GM12864 (cell line): ENCODE measurements around the gene IKZF1.

Experiments
- DNase-seq: peaks from one replicate; pipeline ENCODE4 v3.0.0-alpha.2; 2011; ENCODE audit warnings: low read depth
- H3K4me3 ChIP-seq: 2 replicates; pipeline ENCODE4 v1.5.1; 2011; ENCODE audit warnings: mild to moderate bottlenecking, low read depth, low read length, control low read depth
- CTCF ChIP-seq: IDR thresholded peaks from 2 replicates; pipeline ENCODE4 v1.5.1; 2011; ENCODE audit warnings: low read depth, mild to moderate bottlenecking, moderate library complexity, low read length, control low read depth, inconsistent platforms; ENCODE audit errors: missing control alignments

Gene IKZF1

GRCh38 chr7:50399206-50399605, 94.7 kb downstream of the IKZF1 start:
- TF ChIP-seq CTCF: no peak
- DNase-seq: no peak
- H3K4me3 ChIP-seq: no peak overlapping the region

GRCh38 chr7:50399635-50400034, 95.1 kb downstream of the IKZF1 start:
- DNase-seq: no peak
- TF ChIP-seq CTCF: no peak
- H3K4me3 ChIP-seq: no peak overlapping the region

GRCh38 chr7:50400114-50400513, 95.6 kb downstream of the IKZF1 start:
- DNase-seq: no peak
- no peak overlapping the region for H3K4me3 ChIP-seq
- TF ChIP-seq CTCF: no peak

GRCh38 chr7:50404392-50404791, 99.9 kb downstream of the IKZF1 start:
- no peak overlapping the region for H3K4me3 ChIP-seq
- DNase-seq: no peak

GRCh38 chr7:50405221-50405620, 100.7 kb downstream of the IKZF1 start:
- DNase-seq: no peak
- TF ChIP-seq CTCF: no peak
- no peak overlapping the region for H3K4me3 ChIP-seq

More at GRCh38 chr7:50404392-50404791, 99.9 kb downstream of the IKZF1 start:
- peak; percentile 33 for TF ChIP-seq CTCF

- H3K4me3 ChIP-seq: no peak overlapping the region
- TF ChIP-seq CTCF: no peak
- DNase-seq: no peak
These were observed 102.4 kb downstream of the IKZF1 start for GRCh38 chr7:50406935-50407334.

- no peak overlapping the region for H3K4me3 ChIP-seq
- no peak for TF ChIP-seq CTCF
- DNase-seq: peak; percentile 41
These were observed 105.6 kb downstream of the IKZF1 start for GRCh38 chr7:50409856-50410745.
